Measurements from ENCODE around the gene AARS1.
"Not testable (repeated sequence)": the region's sequence is repeated elsewhere in the genome, so short reads cannot be mapped to it uniquely, and the experiment has no call there.

DNA sequence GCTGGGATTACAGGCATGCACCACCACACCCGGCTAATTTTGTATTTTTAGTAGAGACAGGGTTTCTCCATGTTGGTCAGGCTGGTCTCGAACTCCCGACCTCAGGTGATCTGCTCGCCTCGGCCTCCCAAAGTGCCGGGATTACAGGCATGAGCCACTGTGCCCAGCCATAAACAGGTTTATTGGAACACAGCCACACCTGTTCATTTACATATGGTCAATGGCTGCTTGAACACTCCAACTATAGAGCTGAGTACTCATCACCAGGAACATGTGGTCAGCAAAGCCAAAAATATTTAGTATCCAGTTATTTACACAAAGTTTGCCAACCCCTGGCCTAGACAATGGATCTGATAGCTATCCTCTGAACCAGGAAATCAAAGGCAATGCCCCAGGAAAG, 29.4 kb downstream of the AARS1 start:
- TF ChIP-seq POLR2A (IDR thresholded peaks at IDR 0.05), result not testable (repeated sequence)
- TF ChIP-seq, protein P1, sequence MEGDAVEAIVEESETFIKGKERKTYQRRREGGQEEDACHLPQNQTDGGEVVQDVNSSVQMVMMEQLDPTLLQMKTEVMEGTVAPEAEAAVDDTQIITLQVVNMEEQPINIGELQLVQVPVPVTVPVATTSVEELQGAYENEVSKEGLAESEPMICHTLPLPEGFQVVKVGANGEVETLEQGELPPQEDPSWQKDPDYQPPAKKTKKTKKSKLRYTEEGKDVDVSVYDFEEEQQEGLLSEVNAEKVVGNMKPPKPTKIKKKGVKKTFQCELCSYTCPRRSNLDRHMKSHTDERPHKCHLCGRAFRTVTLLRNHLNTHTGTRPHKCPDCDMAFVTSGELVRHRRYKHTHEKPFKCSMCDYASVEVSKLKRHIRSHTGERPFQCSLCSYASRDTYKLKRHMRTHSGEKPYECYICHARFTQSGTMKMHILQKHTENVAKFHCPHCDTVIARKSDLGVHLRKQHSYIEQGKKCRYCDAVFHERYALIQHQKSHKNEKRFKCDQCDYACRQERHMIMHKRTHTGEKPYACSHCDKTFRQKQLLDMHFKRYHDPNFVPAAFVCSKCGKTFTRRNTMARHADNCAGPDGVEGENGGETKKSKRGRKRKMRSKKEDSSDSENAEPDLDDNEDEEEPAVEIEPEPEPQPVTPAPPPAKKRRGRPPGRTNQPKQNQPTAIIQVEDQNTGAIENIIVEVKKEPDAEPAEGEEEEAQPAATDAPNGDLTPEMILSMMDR (IDR thresholded peaks at IDR 0.05), result not testable (repeated sequence)

All from sigmoid colon (tissue), 3 donors.